ENCODE measurements around the gene PAPLN.

DNA sequence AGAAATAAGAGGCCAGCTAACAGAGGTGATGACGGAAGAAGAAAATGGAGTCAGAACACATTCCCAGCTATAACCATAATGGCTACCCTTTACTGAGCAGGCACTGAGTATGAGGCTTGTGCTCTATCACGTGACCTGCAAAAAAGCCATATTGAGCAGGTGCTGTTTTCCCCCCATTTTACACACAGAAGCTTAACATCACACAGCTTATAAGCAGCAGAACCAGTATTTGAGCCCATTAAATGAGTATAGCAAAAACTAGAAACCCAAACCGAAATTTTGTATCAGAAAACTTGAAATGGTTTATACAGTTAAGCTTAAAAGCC is 28.4 kb downstream of the PAPLN start:
- TF ChIP-seq, protein P1, sequence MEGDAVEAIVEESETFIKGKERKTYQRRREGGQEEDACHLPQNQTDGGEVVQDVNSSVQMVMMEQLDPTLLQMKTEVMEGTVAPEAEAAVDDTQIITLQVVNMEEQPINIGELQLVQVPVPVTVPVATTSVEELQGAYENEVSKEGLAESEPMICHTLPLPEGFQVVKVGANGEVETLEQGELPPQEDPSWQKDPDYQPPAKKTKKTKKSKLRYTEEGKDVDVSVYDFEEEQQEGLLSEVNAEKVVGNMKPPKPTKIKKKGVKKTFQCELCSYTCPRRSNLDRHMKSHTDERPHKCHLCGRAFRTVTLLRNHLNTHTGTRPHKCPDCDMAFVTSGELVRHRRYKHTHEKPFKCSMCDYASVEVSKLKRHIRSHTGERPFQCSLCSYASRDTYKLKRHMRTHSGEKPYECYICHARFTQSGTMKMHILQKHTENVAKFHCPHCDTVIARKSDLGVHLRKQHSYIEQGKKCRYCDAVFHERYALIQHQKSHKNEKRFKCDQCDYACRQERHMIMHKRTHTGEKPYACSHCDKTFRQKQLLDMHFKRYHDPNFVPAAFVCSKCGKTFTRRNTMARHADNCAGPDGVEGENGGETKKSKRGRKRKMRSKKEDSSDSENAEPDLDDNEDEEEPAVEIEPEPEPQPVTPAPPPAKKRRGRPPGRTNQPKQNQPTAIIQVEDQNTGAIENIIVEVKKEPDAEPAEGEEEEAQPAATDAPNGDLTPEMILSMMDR (IDR thresholded peaks at IDR 0.05), result no peak
- TF ChIP-seq EP300 (IDR thresholded peaks at IDR 0.05; ENCODE audit: low read depth), result no peak
